Muscle layer of colon (tissue), 2 donors: Measurements from ENCODE around the gene AP3D1.
A peak's percentile ranks its signal among the peaks of the same experiment; 100 is the strongest.

Experiments used
- H3K27ac ChIP-seq: one replicate; pipeline ENCODE4 v1.7.0; 2013; ENCODE audit warnings: low read depth, mild to moderate bottlenecking, low read length, moderate library complexity
- H3K27me3 ChIP-seq, 2 donors: one replicate each; pipeline ENCODE4 v1.7.0; 2013; ENCODE audit warnings: low read length in 2 of 2, mild to moderate bottlenecking in 2 of 2; ENCODE audit not compliant: insufficient read depth in 2 of 2, control insufficient read depth in 1 of 2
- H3K36me3 ChIP-seq: one replicate; pipeline ENCODE4 v1.7.0; 2013; ENCODE audit warnings: mild to moderate bottlenecking, low read length; ENCODE audit not compliant: insufficient read depth
- H3K4me1 ChIP-seq: one replicate; pipeline ENCODE4 v1.7.0; 2013; ENCODE audit warnings: mild to moderate bottlenecking, low read length; ENCODE audit not compliant: insufficient read depth
- H3K4me3 ChIP-seq, 2 donors: one replicate each; pipeline ENCODE4 v1.7.0; 2013; ENCODE audit warnings: low read length in 2 of 2, low read depth in 1 of 2, mild to moderate bottlenecking in 1 of 2, moderate library complexity in 1 of 2
- H3K9ac ChIP-seq: one replicate; pipeline ENCODE4 v1.7.0; 2013; ENCODE audit warnings: low read length
- H3K9me3 ChIP-seq: one replicate; pipeline ENCODE4 v1.7.0; 2013; ENCODE audit warnings: mild to moderate bottlenecking, low read length
- donor health status: abdominal sarcoma.
- donor health status: Adenocarcinoma of cecum.

AP3D1 gene

GRCh38 chr19:2191456-2192310 is 40.3 kb upstream of the AP3D1 start:
- Histone ChIP-seq H3K4me1 (peaks cover 8% of the 10 kb centered on the region), H3K27me3 (no peaks in the 10 kb centered on the region), H3K27ac (no peak overlapping the region), H3K4me3 (no peak overlapping the region), H3K9me3 (no peaks in the 10 kb centered on the region), H3K9ac (no peak overlapping the region), H3K36me3 (peaks cover 39% of the 10 kb centered on the region)

GRCh38 chr19:2190848-2191455 is 39.6 kb upstream of the AP3D1 start:
- H3K36me3 ChIP-seq = peaks cover 39% of the 10 kb centered on the region
- no peaks in the 10 kb centered on the region for H3K27me3 ChIP-seq
- H3K27ac ChIP-seq = no peak overlapping the region
- no peak overlapping the region for H3K9ac ChIP-seq
- H3K4me1 ChIP-seq = peaks cover 14% of the 10 kb centered on the region
- no peak overlapping the region for H3K4me3 ChIP-seq
- no peaks in the 10 kb centered on the region for H3K9me3 ChIP-seq

- Histone ChIP-seq H3K4me3 (no peak overlapping the region), H3K4me1 (peaks cover 24% of the 10 kb centered on the region), H3K9me3 (no peaks in the 10 kb centered on the region), H3K36me3 (peaks cover 28% of the 10 kb centered on the region), H3K27ac (no peak overlapping the region), H3K27me3 (no peaks in the 10 kb centered on the region), H3K9ac (no peak overlapping the region)
Measured at GRCh38 chr19:2189880-2190279, 38.5 kb upstream of the AP3D1 start.

GRCh38 chr19:2188708-2189385 is 37.5 kb upstream of the AP3D1 start:
- no peak overlapping the region for H3K27ac ChIP-seq
- H3K9ac ChIP-seq = no peak overlapping the region
- H3K27me3 ChIP-seq = no peaks in the 10 kb centered on the region
- H3K4me1 ChIP-seq = peaks cover 29% of the 10 kb centered on the region
- no peaks in the 10 kb centered on the region for H3K9me3 ChIP-seq
- no peak overlapping the region for H3K4me3 ChIP-seq
- peaks cover 26% of the 10 kb centered on the region for H3K36me3 ChIP-seq

GRCh38 chr19:2187159-2187558 is 35.8 kb upstream of the AP3D1 start:
- no peaks in the 10 kb centered on the region for H3K27me3 ChIP-seq
- peak overlapping the region; percentile 15 for H3K27ac ChIP-seq
- peaks cover 41% of the 10 kb centered on the region for H3K4me1 ChIP-seq
- peak overlapping the region; percentile 19 for H3K9ac ChIP-seq
- H3K9me3 ChIP-seq = no peaks in the 10 kb centered on the region
- H3K36me3 ChIP-seq = peaks cover 18% of the 10 kb centered on the region
- H3K4me3 ChIP-seq = peak overlapping the region in 1 of 2 donors; percentile 12

- peak overlapping the region; percentile 15 for H3K27ac ChIP-seq
- peak overlapping the region; percentile 19 for H3K9ac ChIP-seq
- H3K9me3 ChIP-seq = no peaks in the 10 kb centered on the region
- peaks cover 46% of the 10 kb centered on the region for H3K4me1 ChIP-seq
- H3K4me3 ChIP-seq = peak overlapping the region in 1 of 2 donors; percentile 12
- no peaks in the 10 kb centered on the region for H3K27me3 ChIP-seq
- peaks cover 13% of the 10 kb centered on the region for H3K36me3 ChIP-seq
Measured at GRCh38 chr19:2186071-2186846, 34.9 kb upstream of the AP3D1 start.

GRCh38 chr19:2185734-2186070 is 34.3 kb upstream of the AP3D1 start:
- Histone ChIP-seq H3K36me3 (peaks cover 13% of the 10 kb centered on the region), H3K9ac (no peak overlapping the region), H3K4me1 (peaks cover 50% of the 10 kb centered on the region), H3K27ac (peak overlapping the region; percentile 15), H3K4me3 (peak overlapping the region in 1 of 2 donors; percentile 12), H3K27me3 (no peaks in the 10 kb centered on the region), H3K9me3 (no peaks in the 10 kb centered on the region)

GRCh38 chr19:2184422-2184975 is 33.1 kb upstream of the AP3D1 start:
- Histone ChIP-seq H3K27me3 (no peaks in the 10 kb centered on the region), H3K27ac (no peak overlapping the region), H3K4me1 (peaks cover 50% of the 10 kb centered on the region), H3K9me3 (no peaks in the 10 kb centered on the region), H3K9ac (no peak overlapping the region), H3K4me3 (no peak overlapping the region), H3K36me3 (peaks cover 13% of the 10 kb centered on the region)

GRCh38 chr19:2181633-2181997 is 30.2 kb upstream of the AP3D1 start:
- Histone ChIP-seq H3K27ac (peak overlapping the region; percentile 57), H3K9ac (no peak overlapping the region), H3K4me1 (peaks cover 41% of the 10 kb centered on the region), H3K27me3 (no peaks in the 10 kb centered on the region), H3K4me3 (no peak overlapping the region), H3K9me3 (no peaks in the 10 kb centered on the region), H3K36me3 (peaks cover 13% of the 10 kb centered on the region)

- H3K9ac ChIP-seq = no peak overlapping the region
- H3K27ac ChIP-seq = peak overlapping the region; percentile 57
- H3K9me3 ChIP-seq = no peaks in the 10 kb centered on the region
- peaks cover 13% of the 10 kb centered on the region for H3K36me3 ChIP-seq
- H3K4me3 ChIP-seq = no peak overlapping the region
- H3K4me1 ChIP-seq = peaks cover 36% of the 10 kb centered on the region
- H3K27me3 ChIP-seq = no peaks in the 10 kb centered on the region
Measured at GRCh38 chr19:2180881-2181632, 29.7 kb upstream of the AP3D1 start.
